ENCODE data around the gene PGAP3.

Gene PGAP3

DNA sequence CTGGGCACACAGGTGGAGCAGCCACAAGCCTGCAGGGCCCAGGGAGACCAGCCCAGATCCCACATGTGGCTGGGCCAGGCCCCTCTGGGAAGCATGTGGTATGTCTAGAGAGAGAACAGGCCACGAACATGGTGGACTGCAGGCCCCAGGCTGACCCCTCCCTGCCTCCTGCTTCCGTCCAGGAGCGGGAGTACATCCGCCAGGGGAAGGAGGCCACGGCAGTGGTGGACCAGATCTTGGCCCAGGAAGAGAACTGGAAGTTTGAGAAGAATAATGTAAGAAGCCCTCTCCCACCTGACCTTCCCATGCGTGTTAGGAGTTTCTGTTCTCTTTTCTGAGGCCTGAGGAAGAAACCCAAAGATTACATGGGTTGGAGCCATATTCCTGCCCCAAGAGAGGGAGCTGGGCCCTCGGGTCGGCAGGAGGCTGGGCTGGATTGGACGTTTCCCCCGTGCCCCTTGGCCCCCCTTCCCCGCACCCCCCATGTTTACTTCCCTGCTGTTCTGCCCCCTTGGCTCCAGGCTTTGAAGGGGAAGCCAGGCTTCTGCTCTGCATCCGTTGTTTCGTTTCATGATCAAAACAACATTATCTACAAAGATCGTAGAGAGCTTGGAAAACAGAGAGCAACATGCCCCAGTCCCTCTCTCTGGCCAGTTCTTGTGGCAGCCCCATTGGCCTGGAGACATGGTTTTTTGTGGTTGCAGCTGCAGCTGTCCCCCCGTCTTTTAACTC lies 28.4 kb downstream of the PGAP3 start:
- no peak for DNase-seq

DNA sequence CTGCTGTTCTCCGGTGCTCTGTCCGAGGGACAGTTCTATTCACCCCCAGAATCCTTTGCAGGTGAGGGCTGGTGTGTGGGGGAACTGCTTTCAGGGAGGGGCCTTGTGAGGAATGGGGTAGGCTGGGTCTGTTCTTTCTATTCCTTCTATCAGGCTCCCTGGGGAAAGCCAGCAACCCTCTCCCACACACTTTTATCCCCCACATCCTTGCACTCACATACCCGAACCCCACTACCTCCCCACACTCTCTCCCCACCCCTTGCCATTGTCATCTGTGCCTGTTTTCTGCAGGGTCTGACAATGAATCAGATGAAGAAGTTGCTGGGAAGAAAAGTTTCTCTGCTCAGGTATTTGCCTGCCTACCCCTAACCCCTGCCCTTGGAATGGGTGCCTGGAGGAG lies 29.1 kb downstream of the PGAP3 start:
- DNase-seq = no peak

DNA sequence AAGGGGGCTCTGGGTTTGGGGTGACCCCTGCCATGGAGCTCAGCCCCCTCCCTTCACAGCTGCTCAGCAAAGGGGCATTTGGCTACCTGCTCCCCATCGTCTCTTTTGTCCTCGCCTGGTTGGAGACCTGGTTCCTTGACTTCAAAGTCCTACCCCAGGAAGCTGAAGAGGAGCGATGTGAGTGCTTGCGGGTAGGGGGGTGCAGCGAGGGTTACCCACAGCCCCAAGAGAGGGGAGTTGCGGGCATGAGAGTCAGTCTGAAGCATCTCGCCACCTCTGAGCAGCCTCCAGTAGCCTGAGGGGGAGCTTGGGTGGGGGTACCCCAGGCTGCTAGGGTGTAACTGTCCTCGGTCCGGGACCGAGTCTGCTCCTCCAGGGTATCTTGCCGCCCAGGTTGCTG lies 29.5 kb downstream of the PGAP3 start:
- no peak for DNase-seq

DNA sequence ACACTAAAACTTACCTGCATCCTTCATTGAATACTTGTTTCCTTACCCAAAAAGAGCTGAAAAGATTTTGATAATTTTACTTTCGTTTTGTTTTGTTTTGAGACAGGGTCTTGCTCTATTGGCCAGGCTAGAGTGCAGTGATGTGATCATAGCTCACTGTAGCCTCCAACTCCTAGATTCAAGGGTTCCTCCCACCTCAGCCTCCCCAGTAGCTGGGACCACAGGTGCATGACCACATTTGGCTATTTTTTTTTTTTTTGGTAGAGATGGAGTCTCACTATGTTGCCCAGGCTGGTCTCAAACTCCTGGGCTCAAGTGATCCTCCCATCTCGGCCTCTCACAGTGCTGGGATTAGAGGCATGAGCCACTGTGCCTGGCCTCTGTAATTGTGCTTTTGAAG lies 32.8 kb downstream of the PGAP3 start:
- no peak for DNase-seq

DNA sequence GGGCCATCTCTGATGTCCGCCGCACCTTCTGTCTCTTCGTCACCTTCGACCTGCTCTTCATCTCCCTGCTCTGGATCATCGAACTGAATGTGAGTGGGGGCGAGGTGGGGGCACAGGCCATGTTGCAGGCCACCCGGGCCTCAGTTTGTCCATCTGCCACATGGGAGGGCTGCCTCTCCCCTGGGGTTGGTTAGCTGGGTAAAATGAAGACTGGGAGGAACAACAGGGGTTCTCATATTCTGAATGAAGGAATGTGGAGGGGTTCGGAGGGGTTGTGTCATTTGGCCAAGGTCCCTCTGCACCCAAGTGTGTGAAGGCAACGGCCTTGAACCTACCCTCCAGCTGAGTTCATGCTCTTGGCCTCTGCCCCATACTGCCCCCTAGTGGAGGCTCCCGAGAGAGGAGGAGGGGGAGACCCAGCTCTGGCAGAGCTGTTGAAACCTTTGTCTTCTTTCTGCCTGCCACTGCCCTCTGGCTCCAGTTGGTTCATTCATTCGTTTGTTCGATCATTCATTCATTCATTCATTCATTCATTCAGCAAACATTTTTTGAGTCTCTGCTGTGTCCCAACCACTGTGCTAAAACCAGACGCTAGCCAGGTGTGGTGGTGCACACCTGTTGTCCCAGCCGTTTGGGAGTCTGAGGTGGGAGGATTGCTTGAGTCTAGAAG lies 34.1 kb downstream of the PGAP3 start:
- DNase-seq = peak; percentile 83

DNA sequence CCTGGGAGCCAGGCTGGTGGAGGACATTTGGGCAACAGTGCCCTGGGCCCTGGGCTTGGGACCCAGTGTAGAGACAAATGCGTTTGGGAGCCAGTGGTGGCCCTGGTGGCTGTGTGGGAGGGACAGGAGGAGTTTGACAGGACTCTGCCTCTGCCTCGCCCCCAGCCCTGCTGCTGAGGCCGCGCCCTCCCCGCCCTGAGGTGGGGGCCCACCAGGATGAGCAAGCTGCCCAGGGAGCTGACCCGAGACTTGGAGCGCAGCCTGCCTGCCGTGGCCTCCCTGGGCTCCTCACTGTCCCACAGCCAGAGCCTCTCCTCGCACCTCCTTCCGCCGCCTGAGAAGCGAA lies 34.6 kb downstream of the PGAP3 start:
- no peak for DNase-seq

DNA sequence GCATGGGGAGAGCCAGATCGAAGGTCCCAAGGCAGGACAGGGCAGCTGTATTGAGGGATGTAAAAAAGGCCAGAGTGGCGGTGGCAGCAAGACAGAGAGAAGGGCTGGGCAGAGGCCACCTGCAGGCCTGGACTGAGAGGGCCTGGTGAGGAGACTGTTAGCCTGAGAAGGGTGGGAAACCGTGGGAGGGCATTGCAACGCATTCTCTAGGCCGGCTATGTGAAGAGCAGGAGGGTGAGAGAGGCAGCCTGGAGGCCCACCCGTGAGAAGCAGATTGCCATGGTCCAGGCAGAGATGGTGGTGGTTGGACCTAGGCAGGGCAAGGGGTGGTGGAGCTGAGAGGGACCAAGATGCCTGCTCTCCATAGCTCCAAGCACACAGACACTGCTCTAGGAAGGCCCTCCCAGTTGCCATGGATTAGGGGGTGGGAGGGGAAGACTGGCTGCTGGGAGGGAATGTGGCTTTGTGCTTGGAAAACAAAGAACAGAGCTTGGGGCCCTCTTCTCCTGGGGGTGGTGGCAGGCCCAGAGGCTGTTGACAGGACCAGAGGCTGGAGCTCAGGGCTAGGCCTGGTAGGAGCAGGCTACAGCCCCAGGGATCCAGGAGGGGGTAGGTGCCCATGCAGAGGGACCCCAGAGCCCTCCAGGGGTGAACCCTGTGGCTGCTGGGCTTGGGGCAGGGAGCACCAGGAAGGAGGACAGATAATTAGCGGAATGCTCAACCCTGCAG lies 35.1 kb downstream of the PGAP3 start:
- DNase-seq = no peak

DNA sequence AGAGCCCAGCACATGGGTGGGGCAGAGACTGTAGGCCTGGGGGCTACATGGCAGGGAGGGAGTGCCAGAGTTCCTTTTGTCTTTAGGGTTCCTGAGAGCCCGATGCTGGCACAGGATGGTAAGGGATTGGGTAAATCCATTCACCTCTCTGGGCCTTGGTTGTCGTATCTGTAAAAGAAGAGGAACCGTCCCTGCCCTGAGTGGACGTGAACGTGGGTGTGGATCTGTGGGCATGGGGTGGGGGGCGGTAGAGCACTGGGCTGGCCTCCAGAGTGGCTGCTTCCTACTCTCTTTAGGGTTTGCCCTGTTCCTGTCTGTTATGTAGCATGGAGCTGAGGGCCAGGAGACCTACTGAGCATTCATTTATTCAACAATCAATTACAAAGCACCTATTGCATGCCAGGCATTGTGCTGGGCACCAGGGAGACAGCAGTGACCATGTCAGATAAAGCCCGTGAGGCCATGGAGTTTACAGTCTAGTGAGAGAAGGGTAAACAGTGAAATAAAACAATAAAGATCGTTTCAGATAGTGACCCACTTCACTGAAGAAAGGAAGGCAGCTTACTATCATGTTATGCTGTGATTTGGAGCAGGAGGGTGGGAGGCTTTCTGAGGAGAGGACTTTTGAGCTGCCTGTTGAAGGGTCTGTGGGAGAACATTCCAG lies 35.8 kb downstream of the PGAP3 start:
- no peak for DNase-seq

DNA sequence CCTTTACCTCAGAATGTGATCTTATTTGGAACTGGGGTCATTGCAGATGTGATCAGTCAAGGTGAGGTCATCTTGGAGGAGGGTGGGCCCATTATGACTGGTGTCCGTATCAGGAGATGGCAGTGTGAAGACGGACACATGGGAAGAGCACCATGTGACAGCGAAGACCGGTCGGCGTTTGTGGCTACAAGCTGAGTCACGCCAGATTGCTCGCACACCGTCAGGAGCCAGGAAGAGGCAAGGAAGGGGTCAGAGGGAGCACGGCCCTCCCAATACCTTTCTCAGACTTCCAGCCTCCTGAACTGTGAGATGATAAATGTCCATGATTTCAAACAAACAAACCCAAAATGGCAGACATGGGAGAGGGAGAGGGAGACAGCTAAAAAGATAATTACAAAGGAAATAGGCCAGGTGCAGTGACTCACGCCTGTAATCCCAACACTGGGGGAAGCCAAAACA lies 37.7 kb downstream of the PGAP3 start:
- DNase-seq = no peak

DNA sequence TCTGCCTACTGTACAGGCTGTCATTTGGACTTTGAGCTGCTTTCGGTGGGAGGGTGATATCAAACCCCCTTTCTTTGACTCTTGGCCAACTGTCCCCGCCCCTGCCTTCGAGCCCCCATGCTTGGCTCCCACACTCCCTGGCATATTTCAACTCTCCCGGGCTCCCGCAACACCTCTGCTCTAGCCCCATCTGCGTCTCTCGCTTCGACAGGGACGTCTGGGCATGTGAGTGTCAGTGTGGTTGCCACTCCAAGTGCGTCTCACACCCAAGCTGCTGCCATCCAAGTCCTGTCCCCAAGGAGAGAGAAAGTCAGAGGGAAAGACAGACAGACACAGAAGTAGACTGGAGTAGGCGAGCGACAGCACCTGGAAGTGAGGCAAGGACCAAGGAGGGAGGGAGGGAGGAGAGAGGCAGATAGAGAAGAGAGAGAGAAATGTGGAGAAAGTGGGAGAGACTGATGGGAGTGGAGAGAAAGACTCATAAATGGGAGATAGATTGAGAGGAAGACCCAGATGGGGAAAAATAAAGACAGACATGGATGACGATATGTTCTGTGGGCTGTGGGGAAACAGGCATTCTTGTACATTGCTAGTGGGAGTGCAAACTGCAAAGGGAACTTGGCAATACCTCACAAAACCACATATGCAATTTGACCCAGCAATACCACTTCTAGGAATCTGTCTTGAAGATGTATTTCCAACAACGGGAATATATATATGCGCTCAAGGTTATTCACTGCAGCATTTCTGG lies 39.1 kb downstream of the PGAP3 start:
- DNase-seq = no peak

DNA sequence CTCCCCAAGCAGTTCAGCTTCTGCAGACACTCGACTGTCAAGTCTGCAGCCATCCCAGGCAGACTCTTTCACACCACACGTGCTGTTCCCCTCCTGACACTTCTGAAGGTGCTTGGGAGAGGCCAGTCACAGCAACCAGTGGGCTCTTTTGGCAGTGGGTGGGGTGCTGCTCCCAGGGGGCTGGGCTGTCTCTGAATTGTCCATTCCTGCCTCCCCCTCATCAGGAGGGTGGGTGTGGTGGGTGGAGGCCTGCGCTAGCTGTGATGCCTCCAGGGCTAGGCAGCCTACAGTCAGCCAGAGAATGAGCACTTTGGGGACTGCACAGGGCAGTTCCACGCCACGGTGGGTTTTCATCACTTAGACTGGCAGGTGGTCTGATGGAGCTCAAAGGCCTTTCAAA lies 40.6 kb downstream of the PGAP3 start:
- no peak for DNase-seq

DNA sequence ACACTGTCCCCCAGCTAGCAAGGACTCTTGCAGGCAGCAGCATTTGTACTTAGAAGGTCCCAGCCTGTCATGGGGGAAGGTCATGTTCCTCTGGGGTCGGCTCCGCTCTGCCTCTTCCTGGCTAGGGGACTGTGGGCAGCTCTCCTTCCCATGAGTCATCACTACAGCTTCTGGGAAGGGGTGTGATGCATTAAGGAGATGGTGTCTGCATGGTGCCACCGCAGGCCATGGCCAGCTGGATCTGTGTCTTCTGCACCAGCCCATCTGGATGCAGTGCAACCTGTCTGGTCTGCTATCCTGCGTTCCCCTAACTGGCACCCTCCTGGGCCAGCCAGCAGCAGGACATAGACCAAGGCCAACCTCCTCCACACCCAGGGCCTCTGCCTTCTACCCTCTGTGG lies 44.6 kb downstream of the PGAP3 start:
- no peak for DNase-seq

DNA sequence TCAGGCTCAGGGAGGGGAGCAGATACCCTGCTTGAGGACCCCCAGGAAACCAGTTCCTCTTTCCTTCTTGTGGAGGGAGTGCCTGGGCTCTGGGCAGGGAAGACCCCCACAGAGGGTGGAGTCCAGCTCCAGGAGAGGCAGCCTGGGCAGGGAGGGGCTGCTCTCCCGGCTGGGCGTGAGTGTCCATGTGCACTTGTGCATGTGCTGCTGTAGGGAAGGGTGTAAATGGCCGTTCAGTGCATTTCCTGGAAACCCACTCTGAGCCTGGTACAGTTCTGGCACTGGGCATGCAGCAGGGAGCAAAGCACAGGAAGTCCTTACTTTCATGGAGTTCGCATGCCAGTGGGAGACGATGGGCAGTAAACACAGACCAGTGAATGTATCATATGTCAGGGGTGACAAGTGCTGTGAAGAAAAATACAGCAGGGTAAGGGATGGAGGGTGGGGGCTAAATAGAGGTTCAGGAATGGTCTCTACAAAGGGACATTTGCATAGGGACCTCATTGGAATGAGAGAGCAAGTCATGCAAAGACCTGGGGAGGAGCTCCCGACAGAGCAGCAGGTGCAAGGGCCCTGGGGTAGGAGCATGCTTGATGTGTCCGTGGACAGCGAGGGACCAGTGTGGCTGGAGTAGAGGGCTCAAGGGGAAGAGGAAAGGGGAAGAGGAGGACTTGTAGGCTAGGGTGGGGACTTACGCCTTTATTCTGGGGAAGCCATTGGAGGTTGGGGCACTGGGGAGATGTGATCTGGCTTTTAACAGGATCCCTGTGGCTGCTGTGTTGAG lies 45.4 kb downstream of the PGAP3 start:
- no peak for DNase-seq

DNA sequence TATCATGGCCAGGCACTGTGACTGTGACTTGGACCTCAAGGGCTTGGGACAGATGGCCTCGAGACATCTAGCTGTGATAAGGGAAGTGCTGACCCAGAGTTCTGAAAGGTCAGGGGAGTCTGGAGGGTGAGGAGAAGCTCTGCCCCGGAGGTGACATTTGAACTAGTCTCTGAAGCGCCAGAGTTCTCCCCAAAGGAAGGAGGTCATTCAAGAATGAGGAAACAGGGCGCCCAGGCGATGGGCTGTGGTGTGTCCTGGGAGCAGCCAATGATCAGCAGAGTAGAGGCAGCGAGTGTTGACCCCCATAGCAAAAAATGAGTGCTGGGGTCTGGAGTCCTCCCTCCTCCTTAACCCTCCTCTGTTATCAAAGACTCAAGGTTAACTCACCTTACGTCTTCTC lies 46.0 kb downstream of the PGAP3 start:
- no peak for DNase-seq

DNA sequence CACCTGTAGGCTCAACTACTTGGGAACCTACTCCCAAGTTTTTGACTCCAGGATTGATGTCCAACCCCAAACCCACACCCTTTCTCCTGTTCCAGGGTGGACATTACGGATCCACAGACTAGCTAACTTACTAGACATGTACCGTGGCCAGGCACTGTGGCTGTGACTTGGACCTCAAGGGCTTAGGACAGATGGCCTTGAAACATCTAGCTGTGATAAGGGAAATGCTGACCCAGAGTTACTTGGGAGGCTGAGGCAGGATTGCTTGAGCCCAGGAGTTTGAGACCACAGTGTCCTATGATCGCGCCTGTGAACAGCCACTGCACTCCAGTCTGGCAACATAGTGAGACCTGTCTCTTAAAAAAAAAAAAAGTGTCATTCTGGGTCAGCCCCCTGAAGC lies 46.8 kb downstream of the PGAP3 start:
- DNase-seq = no peak

DNA sequence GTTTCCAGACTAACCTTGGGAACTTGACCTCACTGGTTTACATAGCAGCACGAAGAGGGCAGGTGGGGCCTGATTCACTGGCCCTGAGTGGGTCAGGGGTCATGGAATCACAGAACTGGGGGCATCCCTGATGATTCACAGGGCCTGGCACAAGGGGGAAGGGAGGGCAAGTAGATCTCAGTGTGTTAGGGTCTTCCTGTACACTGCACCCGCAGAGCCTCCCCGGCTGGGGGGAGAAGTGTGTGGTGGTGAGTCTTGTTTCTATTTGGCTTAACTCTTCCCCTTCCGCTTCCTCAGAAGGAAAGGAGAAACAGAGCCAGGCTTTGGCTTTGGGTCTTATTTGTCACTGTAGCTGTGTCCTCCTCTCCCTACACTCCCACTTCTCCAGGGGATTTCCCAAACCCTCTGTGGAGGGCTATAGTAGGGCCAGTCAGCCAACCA lies 47.2 kb downstream of the PGAP3 start:
- DNase-seq = no peak

DNA sequence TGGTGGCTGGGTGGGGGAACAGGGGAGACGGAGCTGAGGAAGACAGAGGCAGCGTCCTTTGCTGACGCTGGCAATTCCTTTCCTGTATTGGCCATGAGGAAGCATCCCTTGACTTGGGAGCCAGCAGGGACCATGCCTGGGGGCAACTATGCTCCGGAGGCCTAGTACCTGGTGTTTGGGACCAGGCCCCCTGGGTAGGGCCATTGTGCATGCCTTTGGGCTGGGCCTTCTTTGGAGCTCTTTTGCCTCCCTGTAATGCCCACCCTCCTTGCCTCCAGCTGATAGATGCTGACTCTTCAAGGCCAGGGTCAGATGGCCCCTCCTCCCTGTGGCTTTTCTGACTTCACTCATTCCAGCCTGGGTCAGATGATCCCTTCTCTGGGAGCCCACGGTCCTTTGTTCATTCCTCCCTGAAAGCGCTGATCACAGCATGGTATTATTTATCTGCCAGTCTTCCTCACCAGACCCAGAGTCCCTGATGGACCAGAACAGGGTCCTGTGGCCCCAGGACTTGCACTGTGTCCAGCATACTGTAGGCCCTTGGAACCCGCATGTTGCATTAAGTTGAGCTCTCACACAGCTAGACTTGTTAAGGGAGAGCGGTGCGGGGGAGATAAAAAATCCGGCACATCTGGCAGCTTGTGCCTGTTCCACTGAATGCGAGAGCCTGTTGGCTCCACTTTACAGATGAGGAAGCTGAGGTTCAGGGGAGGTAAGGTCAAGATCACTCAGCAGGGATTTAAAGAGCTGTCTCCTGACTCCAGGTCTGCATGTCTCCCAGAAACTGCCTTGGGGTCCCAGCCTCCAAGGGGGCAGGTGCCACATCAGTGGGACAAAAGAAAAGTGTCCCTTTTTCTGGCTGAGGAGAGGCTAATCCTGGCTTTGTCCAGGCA lies 48.0 kb downstream of the PGAP3 start:
- DNase-seq = no peak

DNA sequence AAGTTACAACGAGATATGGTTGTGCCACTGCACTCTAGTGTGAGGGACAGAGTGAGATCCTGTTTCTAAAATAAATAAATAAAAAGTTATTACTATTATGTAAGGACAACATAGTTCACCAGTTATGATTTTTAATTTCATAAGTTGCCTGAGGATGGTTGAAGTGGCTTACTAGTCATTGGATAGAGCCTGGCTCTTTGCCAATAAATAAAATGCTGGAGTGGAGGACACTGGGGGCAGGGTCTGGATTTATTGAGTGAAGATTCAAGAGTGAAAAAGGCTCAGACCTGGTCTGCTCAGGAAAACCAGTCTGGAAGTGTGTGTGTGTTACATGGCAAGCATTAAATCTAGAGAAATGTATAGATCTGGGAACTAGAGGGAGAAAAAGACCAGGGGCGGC lies 48.8 kb downstream of the PGAP3 start:
- no peak for DNase-seq

DNA sequence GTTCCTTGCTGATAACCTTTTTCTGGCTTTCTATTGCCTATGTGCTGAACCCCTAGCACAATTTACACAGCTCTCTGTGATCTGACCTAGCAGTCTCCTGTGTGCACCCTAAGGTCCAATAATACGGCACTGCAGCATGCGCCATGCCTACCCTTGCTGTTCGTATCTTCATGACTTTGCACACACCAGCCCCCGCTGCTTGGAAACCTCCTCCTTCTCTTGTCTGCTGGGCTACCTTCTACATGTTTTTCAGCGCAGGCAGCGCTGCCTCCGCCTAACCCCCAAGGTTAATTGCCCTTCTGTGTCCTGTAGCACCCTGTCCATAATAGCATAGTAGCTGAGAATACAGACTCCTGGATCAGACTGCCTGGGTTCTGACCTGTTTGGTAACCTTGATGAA lies 49.5 kb downstream of the PGAP3 start:
- DNase-seq = no peak

DNA sequence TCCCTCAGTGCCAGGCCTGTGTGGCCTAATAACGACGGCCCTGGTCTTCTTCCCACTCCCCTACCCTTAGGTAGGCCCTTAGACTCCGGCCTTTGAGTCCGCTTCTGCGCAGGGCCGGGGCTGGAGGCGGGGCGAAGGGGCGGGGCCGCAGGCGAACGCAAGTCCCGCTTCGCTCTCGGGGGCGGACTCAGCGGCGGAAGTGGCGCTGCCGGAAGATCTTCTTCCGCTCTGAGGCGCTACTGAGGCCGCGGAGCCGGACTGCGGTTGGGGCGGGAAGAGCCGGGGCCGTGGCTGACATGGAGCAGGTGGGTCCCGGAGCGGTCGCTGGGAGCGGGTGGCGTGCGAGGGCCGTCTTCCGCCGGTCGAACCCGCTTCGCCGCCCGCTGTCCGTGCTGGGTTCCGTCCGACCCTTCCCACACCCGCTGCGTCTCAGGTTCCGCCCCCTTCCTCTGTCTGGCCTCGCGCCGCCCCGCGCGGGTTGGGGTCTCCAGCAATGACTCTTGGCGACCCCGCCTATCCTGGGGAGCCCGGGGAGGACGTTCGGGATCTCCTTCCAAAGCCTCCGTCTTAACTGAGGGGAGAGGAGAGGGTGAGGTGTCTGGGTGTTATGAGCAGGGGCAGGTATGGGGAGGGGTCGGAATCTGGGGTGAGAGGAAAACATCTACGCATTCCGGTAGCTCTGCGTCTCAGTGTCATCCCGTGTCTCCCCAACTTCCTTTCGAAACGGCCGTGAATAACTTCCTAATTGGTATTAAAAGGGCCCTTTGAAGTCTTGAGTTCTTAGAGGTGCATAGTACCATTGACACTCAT lies 50.7 kb downstream of the PGAP3 start, which contains the start of gene STARD3:
Gene STARD3, plus strand, starts transcription at position 218 of the 810 bp plus-strand sequence. CDS start 16,388 bp downstream, outside the sequence.
- DNase-seq = peak; percentile 90

All from stimulated activated CD4-positive, alpha-beta T cell treated with anti-CD3 and anti-CD28 coated beads, Interleukin-1b, Interleukin-23, amount 100 ng/mL, for 48 hours (primary cell).